ENCODE measurements around the gene ADAMTSL1. TPM values are rescaled to one million over a fixed set of nuclear protein-coding genes. Genes with fewer than 3 reads are reported as not detected.

The ADAMTSL1 gene
- total and polyA plus RNA-seq, 12 donors = 0.37 to 5.2 (median 1.9) TPM

GRCh38 chr9:18923167-18923566 is 449.2 kb downstream of the ADAMTSL1 start:
- intact Hi-C loops (cut with DNase I) = loop anchor here in 1 of 10 donors (10.0 kb wide), 1 partner anchor 62 kb away; no protein-coding TSS in a partner anchor
- Histone ChIP-seq H3K36me3 (no peaks in the 10 kb centered on the region), H3K4me3 (no peak overlapping the region), H3K4me1 (peaks cover 0 to 16% (median 8%) of the 10 kb centered on the region in 9 donors), H3K27ac (no peak overlapping the region), H3K9me3 (no peaks in the 10 kb centered on the region), H3K27me3 (no peaks in the 10 kb centered on the region)
- DNase-seq (no peak), ATAC-seq (no peak)
- WGBS, 2 donors = 42 to 48% methylated on average over 2 of the region's 2 CpGs
- TF ChIP-seq CTCF (IDR thresholded peaks at IDR 0.05) = no peak

- Histone ChIP-seq H3K27me3 (no peaks in the 10 kb centered on the region), H3K9me3 (no peaks in the 10 kb centered on the region), H3K4me3 (no peak overlapping the region), H3K27ac (no peak overlapping the region), H3K4me1 (peaks cover 0 to 16% (median 8%) of the 10 kb centered on the region in 9 donors), H3K36me3 (no peaks in the 10 kb centered on the region)
- DNase-seq (no peak), ATAC-seq (no peak)
- WGBS, 2 donors = 93 to 98% methylated on average over 6 of the region's 6 CpGs
- intact Hi-C loops (cut with DNase I) = loop anchor here in 1 of 10 donors (10.0 kb wide), 1 partner anchor 61 kb away; no protein-coding TSS in a partner anchor
- no peak for TF ChIP-seq CTCF (IDR thresholded peaks at IDR 0.05)
Measured at GRCh38 chr9:18923671-18924430, 449.9 kb downstream of the ADAMTSL1 start.

- H3K9me3 ChIP-seq = no peaks in the 10 kb centered on the region
- no peak overlapping the region for H3K4me3 ChIP-seq
- peaks cover 0 to 16% (median 8%) of the 10 kb centered on the region in 9 donors for H3K4me1 ChIP-seq
- H3K36me3 ChIP-seq = no peaks in the 10 kb centered on the region
- no peak overlapping the region for H3K27ac ChIP-seq
- intact Hi-C loops (cut with DNase I) = loop anchor here in 1 of 10 donors (10.0 kb wide), 1 partner anchor 59 kb away; no protein-coding TSS in a partner anchor
- DNase-seq (no peak), ATAC-seq (no peak)
- H3K27me3 ChIP-seq = no peaks in the 10 kb centered on the region
- no peak for TF ChIP-seq CTCF (IDR thresholded peaks at IDR 0.05)
Measured at GRCh38 chr9:18925880-18926279, 451.9 kb downstream of the ADAMTSL1 start.

GRCh38 chr9:18926513-18926912 is 452.6 kb downstream of the ADAMTSL1 start:
- no peak overlapping the region for H3K4me3 ChIP-seq
- 96 to 98% methylated on average over 3 of the region's 3 CpGs for WGBS, 2 donors

More at GRCh38 chr9:18926513-18926912, 452.6 kb downstream of the ADAMTSL1 start:
- no peak for DNase-seq
- no peaks in the 10 kb centered on the region for H3K27me3 ChIP-seq
- H3K36me3 ChIP-seq = no peaks in the 10 kb centered on the region
- no peak for TF ChIP-seq CTCF (IDR thresholded peaks at IDR 0.05)
- peaks cover 0 to 9% (median 4%) of the 10 kb centered on the region in 9 donors for H3K4me1 ChIP-seq
- ATAC-seq = no peak
- intact Hi-C loops (cut with DNase I) = loop anchor here in 1 of 10 donors (10.0 kb wide), 1 partner anchor 58 kb away; no protein-coding TSS in a partner anchor
- H3K27ac ChIP-seq = no peak overlapping the region
- H3K9me3 ChIP-seq = no peaks in the 10 kb centered on the region
